Skeletal muscle satellite cell (primary cell): ENCODE results near the gene LCNL1.
"Not testable (repeated sequence)": the region's sequence is repeated elsewhere in the genome, so short reads cannot be mapped to it uniquely, and the experiment has no call there.

Source experiments
- H3K27me3 ChIP-seq: 2 replicates; pipeline ENCODE4 v1.7.0; 2013; ENCODE audit warnings: low read length; ENCODE audit not compliant: control insufficient read depth, insufficient read depth
- H3K36me3 ChIP-seq: 2 replicates; pipeline ENCODE4 v1.7.0; 2013; ENCODE audit warnings: mild to moderate bottlenecking, control low read depth, low read length; ENCODE audit not compliant: insufficient read depth
- H3K4me1 ChIP-seq: 2 replicates; pipeline ENCODE4 v1.7.0; 2013; ENCODE audit warnings: low read length; ENCODE audit not compliant: control insufficient read depth, insufficient read depth
- H3K4me2 ChIP-seq: 2 replicates; pipeline ENCODE4 v1.7.0; 2013; ENCODE audit warnings: mild to moderate bottlenecking, low read length
- H3K4me3 ChIP-seq: 2 replicates; pipeline ENCODE4 v1.7.0; 2013; ENCODE audit warnings: low read length
- H3K9ac ChIP-seq: 2 replicates; pipeline ENCODE4 v1.7.0; 2013; ENCODE audit warnings: mild to moderate bottlenecking, low read depth, low read length, moderate library complexity
- H3K9me3 ChIP-seq: replicated peaks from 2 replicates; pipeline ENCODE4 v1.7.0; 2013; ENCODE audit warnings: mild to moderate bottlenecking, control low read depth, low read length

The LCNL1 gene

DNA sequence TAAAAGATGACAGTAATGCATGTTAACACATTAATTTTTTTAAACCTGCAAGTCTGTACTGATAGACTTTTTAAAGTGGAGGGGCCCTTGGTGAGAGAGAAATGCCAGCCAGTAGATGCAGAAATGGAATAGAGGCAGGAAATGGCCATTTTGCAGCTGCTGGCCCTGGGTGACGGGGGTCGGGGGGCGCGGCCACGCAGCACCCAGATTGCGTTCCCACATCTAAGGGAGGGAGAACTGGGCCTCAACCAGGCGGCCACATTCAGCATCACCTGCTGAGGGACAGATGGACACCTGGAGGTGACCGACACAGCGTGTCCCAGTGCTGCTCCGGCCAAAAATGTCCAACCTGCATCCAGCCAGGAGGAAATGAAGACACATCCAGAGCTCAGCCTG, 19.9 kb downstream of the LCNL1 start:
- Histone ChIP-seq H3K36me3 (no peaks in the 10 kb centered on the region), H3K4me2 (no peak overlapping the region), H3K27me3 (no peaks in the 10 kb centered on the region), H3K4me3 (no peak overlapping the region), H3K9ac (no peak overlapping the region), H3K4me1 (peaks cover 17% of the 10 kb centered on the region), H3K9me3 (no peaks in the 10 kb centered on the region)

GRCh38 chr9:137004285-137004684, 21.5 kb downstream of the LCNL1 start:
- not testable (repeated sequence) for H3K36me3 ChIP-seq, H3K9me3 ChIP-seq, H3K4me1 ChIP-seq, H3K4me2 ChIP-seq, H3K27me3 ChIP-seq, H3K4me3 ChIP-seq, H3K9ac ChIP-seq

DNA sequence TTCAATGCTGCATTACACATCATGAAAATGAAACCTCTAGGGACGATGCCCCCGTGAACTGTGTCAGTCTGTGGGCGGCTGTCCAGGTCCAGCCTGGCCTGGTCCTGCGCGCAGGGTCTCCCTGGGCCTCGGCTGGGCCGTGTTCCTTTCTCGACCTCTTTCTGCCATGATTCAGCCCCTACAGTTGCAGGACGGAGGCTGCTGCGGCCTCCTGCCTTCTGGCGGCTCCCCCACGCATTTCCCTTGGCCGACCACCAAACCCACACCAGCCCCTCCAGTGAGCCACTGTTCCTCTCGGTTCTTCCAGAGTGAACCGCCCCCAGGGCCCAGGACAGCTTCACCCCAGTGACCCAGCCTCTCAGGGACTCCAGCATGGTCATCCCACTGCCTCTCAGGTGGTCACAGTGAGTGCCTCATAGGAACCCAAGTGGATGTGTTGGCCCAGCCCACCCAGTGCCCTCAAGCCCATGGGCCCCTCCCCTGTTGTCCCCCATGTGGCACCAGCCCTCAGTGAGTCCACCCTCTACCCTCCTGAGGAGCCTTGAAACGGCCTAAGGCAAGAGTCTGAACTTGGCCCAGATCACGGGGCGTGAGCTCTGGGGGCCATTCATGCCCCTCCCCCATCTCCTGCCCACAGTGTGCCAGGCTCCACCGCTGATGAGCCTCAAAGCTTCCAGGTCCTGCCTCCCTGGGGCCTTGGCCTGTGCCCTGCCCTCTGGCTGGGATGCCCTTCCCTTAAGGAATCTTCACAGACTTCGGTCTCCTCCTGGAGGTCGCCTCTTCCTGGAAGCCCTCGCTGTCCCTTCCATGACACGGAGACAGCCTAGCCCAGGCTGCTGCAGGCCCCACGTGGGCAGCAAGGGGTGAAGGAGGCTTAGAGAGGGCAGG, 23.6 kb downstream of the LCNL1 start:
- H3K4me2 ChIP-seq, result no peak overlapping the region
- peaks cover 3% of the 10 kb centered on the region for H3K36me3 ChIP-seq
- H3K9me3 ChIP-seq, result no peaks in the 10 kb centered on the region
- H3K9ac ChIP-seq, result no peak overlapping the region
- no peak overlapping the region for H3K4me3 ChIP-seq
- H3K4me1 ChIP-seq, result no peaks in the 10 kb centered on the region
- no peaks in the 10 kb centered on the region for H3K27me3 ChIP-seq

DNA sequence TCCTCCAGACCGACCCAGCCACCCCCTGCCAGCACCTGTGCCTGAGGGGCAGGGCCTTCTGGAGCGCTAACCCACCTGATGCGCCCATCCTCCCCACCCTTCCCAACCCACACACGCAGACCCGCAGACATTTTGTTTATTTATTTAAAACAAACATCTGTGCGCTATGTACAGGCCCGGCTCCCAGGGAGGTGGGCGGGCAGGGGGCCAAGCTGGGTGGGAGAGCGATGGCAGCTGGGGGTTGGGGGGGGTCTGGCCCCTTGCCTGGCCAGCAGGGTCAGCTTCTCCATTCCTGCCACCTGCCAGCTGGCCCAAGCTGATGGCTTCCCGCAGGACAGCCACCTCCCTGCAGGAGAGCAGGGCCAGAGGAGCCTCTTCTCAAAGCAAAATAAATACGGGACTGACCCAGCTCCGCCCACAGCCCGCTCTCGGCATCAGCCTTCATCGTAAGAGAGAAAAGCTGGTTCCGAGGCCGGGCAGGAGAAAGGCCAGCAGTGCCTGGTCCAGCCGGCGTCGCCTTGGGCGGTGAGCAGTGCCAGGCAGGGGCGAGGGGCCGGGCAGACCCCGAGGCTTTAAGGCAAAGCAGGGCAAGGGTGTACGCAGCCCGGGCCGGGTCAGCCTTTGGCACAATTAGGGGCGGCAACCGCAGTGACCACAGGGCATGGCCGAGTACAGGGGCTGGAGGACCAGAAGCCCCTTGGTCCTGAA, 24.5 kb downstream of the LCNL1 start:
- Histone ChIP-seq H3K4me3 (no peak overlapping the region), H3K27me3 (no peaks in the 10 kb centered on the region), H3K36me3 (peaks cover 3% of the 10 kb centered on the region), H3K9ac (no peak overlapping the region), H3K4me2 (no peak overlapping the region), H3K9me3 (no peaks in the 10 kb centered on the region), H3K4me1 (no peaks in the 10 kb centered on the region)

DNA sequence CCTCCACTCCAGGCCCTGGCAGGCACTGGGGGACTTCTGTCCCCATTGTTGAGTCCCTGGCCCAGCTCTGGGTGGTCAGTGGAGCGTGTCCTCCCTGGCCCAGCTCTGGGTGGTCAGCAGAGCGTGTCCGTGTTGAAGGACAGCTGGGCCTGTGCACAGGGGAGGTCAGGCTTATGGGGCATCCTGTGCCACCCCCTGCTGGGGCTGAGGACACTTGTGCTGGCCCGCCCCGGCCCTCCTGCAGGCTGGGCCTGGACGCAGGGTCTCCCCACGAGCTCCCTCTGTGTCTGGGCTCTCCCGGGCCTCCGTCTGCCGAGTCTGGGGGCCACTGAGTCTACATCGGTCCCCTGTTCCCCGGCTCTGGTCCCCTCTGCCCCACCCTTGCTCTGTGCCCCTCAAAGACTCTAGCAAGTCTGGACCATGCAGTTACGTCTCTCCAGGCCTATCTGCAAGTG, 25.1 kb downstream of the LCNL1 start:
- H3K4me2 ChIP-seq, result no peak overlapping the region
- H3K27me3 ChIP-seq, result no peaks in the 10 kb centered on the region
- H3K9ac ChIP-seq, result no peak overlapping the region
- no peaks in the 10 kb centered on the region for H3K9me3 ChIP-seq
- no peak overlapping the region for H3K4me3 ChIP-seq
- no peaks in the 10 kb centered on the region for H3K4me1 ChIP-seq
- peaks cover 3% of the 10 kb centered on the region for H3K36me3 ChIP-seq

GRCh38 chr9:137008312-137008711, 25.5 kb downstream of the LCNL1 start:
- Histone ChIP-seq H3K4me3 (no peak overlapping the region), H3K9me3 (no peaks in the 10 kb centered on the region), H3K9ac (no peak overlapping the region), H3K36me3 (peaks cover 3% of the 10 kb centered on the region), H3K4me2 (no peak overlapping the region), H3K27me3 (no peaks in the 10 kb centered on the region), H3K4me1 (no peaks in the 10 kb centered on the region)

DNA sequence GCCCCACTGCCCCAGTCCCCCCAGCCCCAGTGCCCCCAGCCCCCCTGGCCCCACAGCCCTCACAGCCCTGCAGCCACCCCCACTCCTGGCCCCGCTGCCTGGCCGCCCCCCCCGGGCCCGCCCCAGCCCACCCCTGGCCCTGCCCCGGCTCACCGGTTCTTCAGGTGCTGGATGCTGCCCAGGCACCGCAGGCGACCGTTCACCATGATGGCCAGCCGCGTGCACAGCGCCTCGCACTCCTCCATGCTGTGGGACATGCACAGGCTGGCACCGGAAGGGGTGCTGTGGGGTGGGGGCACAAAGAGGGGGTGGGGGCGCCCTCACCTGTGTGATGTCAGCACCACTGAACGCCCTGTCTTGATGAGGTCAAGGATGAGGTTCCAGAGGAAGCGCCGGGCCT, 26.4 kb downstream of the LCNL1 start:
- Histone ChIP-seq H3K4me3 (no peak overlapping the region), H3K9me3 (no peaks in the 10 kb centered on the region), H3K4me2 (no peak overlapping the region), H3K36me3 (peaks cover 3% of the 10 kb centered on the region), H3K4me1 (no peaks in the 10 kb centered on the region), H3K27me3 (no peaks in the 10 kb centered on the region), H3K9ac (no peak overlapping the region)

GRCh38 chr9:137009938-137010732, 27.3 kb downstream of the LCNL1 start:
- Histone ChIP-seq H3K9ac (no peak overlapping the region), H3K9me3 (no peaks in the 10 kb centered on the region), H3K4me2 (no peak overlapping the region), H3K36me3 (peaks cover 3% of the 10 kb centered on the region), H3K4me3 (no peak overlapping the region), H3K4me1 (no peaks in the 10 kb centered on the region), H3K27me3 (no peaks in the 10 kb centered on the region)

GRCh38 chr9:137011156-137011555, 28.4 kb downstream of the LCNL1 start:
- H3K4me3 ChIP-seq, result no peak overlapping the region
- no peaks in the 10 kb centered on the region for H3K27me3 ChIP-seq
- no peaks in the 10 kb centered on the region for H3K9me3 ChIP-seq
- no peaks in the 10 kb centered on the region for H3K4me1 ChIP-seq
- H3K36me3 ChIP-seq, result peaks cover 6% of the 10 kb centered on the region
- no peak overlapping the region for H3K4me2 ChIP-seq
- H3K9ac ChIP-seq, result no peak overlapping the region

- Histone ChIP-seq H3K4me3 (no peak overlapping the region), H3K9ac (no peak overlapping the region), H3K36me3 (peaks cover 9% of the 10 kb centered on the region)
Measured at GRCh38 chr9:137011907-137012675, 29.3 kb downstream of the LCNL1 start.

More at GRCh38 chr9:137011907-137012675, 29.3 kb downstream of the LCNL1 start:
- Histone ChIP-seq H3K4me2 (no peak overlapping the region), H3K4me1 (no peaks in the 10 kb centered on the region), H3K27me3 (no peaks in the 10 kb centered on the region), H3K9me3 (no peaks in the 10 kb centered on the region)
